DOHH2 (cell line): ENCODE data around the gene SNTN.

Experiments used
- H3F3A ChIP-seq: fragments of 200-600 bp; sonication (generic), shearing (Covaris generic); 2 replicates; pipeline ENCODE4 v1.6.0; 2016; ENCODE audit warnings: antibody characterized with exemption, mild to moderate bottlenecking; ENCODE audit not compliant: control insufficient read depth, insufficient read depth
- H3K27ac ChIP-seq: fragments of 200-600 bp; sonication (generic); 2 replicates; pipeline ENCODE4 v1.5.1; 2014; ENCODE audit warnings: low read depth, mild to moderate bottlenecking, low read length, moderate library complexity
- H3K27me3 ChIP-seq: fragments of 200-600 bp; sonication (generic); 2 replicates; pipeline ENCODE4 v1.6.1; 2014; ENCODE audit warnings: mild to moderate bottlenecking, low read length, mixed read lengths; ENCODE audit not compliant: control insufficient read depth
- H3K36me3 ChIP-seq: fragments of 200-600 bp; sonication (generic); 2 replicates; pipeline ENCODE4 v1.6.1; 2014; ENCODE audit warnings: mild to moderate bottlenecking, low read length, moderate library complexity, mixed read lengths; ENCODE audit not compliant: control insufficient read depth
- H3K4me1 ChIP-seq: fragments of 200-600 bp; sonication (generic); 2 replicates; pipeline ENCODE4 v1.6.1; 2014; ENCODE audit warnings: mild to moderate bottlenecking, low read length, mixed read lengths; ENCODE audit not compliant: control insufficient read depth
- H3K4me2 ChIP-seq: fragments of 200-600 bp; sonication (generic); 2 replicates; pipeline ENCODE4 v1.6.0; 2014; ENCODE audit warnings: mild to moderate bottlenecking, low read length, moderate library complexity
- H3K4me3 ChIP-seq: fragments of 200-600 bp; sonication (generic); 2 replicates; pipeline ENCODE4 v1.5.1; 2014; ENCODE audit warnings: mild to moderate bottlenecking, low read length, mixed read lengths
- H3K79me2 ChIP-seq: fragments of 200-600 bp; sonication (generic); 2 replicates; pipeline ENCODE4 v1.6.1; 2014; ENCODE audit warnings: mild to moderate bottlenecking, low read length, mixed read lengths; ENCODE audit not compliant: control insufficient read depth
- H3K9me2 ChIP-seq: fragments of 200-600 bp; sonication (generic); replicated peaks from 2 replicates; pipeline ENCODE4 v1.6.1; 2014; ENCODE audit warnings: mild to moderate bottlenecking, low read length, mixed read lengths; ENCODE audit not compliant: control insufficient read depth
- H3K9me3 ChIP-seq: fragments of 200-600 bp; sonication (generic); 2 replicates; pipeline ENCODE4 v1.6.1; 2014; ENCODE audit warnings: antibody characterized with exemption, low read length, mixed read lengths; ENCODE audit not compliant: control insufficient read depth, insufficient read depth
- H4K20me1 ChIP-seq: fragments of 200-600 bp; sonication (generic); 2 replicates; pipeline ENCODE4 v1.6.0; 2014; ENCODE audit warnings: low read depth, mild to moderate bottlenecking, antibody characterized with exemption, low read length, moderate library complexity; ENCODE audit not compliant: control insufficient read depth, insufficient read depth
- CTCF ChIP-seq: fragments of 200-600 bp; sonication (generic); IDR thresholded peaks from one replicate; pipeline ENCODE4 v1.5.1; 2014; ENCODE audit warnings: antibody characterized with exemption, mild to moderate bottlenecking, low read depth, low read length; ENCODE audit not compliant: poor library complexity, severe bottlenecking
- EZH2phosphoT487 ChIP-seq: fragments of 200-600 bp; sonication (generic); IDR thresholded peaks from 2 replicates; pipeline ENCODE4 v1.6.1; 2017; ENCODE audit warnings: borderline replicate concordance, mild to moderate bottlenecking, antibody characterized with exemption, low read length, moderate library complexity, mixed read lengths

The SNTN gene

GRCh38 chr3:63705092-63705645 lies 52.7 kb downstream of the SNTN start:
- Histone ChIP-seq H3K4me3 (no peak overlapping the region), H3K36me3 (no peaks in the 10 kb centered on the region), H3F3A (no peaks in the 10 kb centered on the region), H3K79me2 (no peaks in the 10 kb centered on the region), H3K9me3 (no peaks in the 10 kb centered on the region), H3K27ac (no peak overlapping the region), H3K27me3 (no peaks in the 10 kb centered on the region), H3K4me2 (no peak overlapping the region), H4K20me1 (no peaks in the 10 kb centered on the region), H3K9me2 (no peaks in the 10 kb centered on the region), H3K4me1 (no peaks in the 10 kb centered on the region)
- TF ChIP-seq EZH2phosphoT487 (no peak), CTCF (no peak)

GRCh38 chr3:63706321-63707085 lies 54.0 kb downstream of the SNTN start:
- no peak overlapping the region for H3K4me2 ChIP-seq
- H3K4me3 ChIP-seq, result no peak overlapping the region
- no peaks in the 10 kb centered on the region for H3K4me1 ChIP-seq
- H4K20me1 ChIP-seq, result no peaks in the 10 kb centered on the region
- TF ChIP-seq CTCF (no peak), EZH2phosphoT487 (no peak)
- no peaks in the 10 kb centered on the region for H3F3A ChIP-seq
- no peaks in the 10 kb centered on the region for H3K9me2 ChIP-seq
- H3K27ac ChIP-seq, result no peak overlapping the region
- no peaks in the 10 kb centered on the region for H3K27me3 ChIP-seq
- no peaks in the 10 kb centered on the region for H3K79me2 ChIP-seq
- H3K9me3 ChIP-seq, result no peaks in the 10 kb centered on the region
- no peaks in the 10 kb centered on the region for H3K36me3 ChIP-seq

GRCh38 chr3:63707731-63708130 lies 55.3 kb downstream of the SNTN start:
- H3K9me3 ChIP-seq, result no peaks in the 10 kb centered on the region
- H3K4me1 ChIP-seq, result no peaks in the 10 kb centered on the region
- TF ChIP-seq EZH2phosphoT487 (no peak), CTCF (no peak)
- H3K27ac ChIP-seq, result no peak overlapping the region
- no peak overlapping the region for H3K4me3 ChIP-seq
- H3K9me2 ChIP-seq, result no peaks in the 10 kb centered on the region
- no peaks in the 10 kb centered on the region for H3F3A ChIP-seq
- H3K36me3 ChIP-seq, result no peaks in the 10 kb centered on the region
- H3K27me3 ChIP-seq, result no peaks in the 10 kb centered on the region
- no peaks in the 10 kb centered on the region for H3K79me2 ChIP-seq
- H3K4me2 ChIP-seq, result no peak overlapping the region
- no peaks in the 10 kb centered on the region for H4K20me1 ChIP-seq
